ENCODE measurements around the gene SCYGR1. TPM values are rescaled to one million over a fixed set of nuclear protein-coding genes. Genes with fewer than 3 reads are reported as not detected.
A peak's percentile ranks its signal among the peaks of the same experiment; 100 is the strongest.
"Not testable (repeated sequence)": the region's sequence is repeated elsewhere in the genome, so short reads cannot be mapped to it uniquely, and the experiment has no call there.

SCYGR1 gene
- total RNA-seq, 4 donors from 2014 or later = not detected

- no peaks in the 10 kb centered on the region for H3K9me3 ChIP-seq
- TF ChIP-seq POLR2A (IDR thresholded peaks at IDR 0.05; ENCODE audit: low read depth) = no peak
- no peak for TF ChIP-seq EP300 (IDR thresholded peaks at IDR 0.05)
- TF ChIP-seq POLR2AphosphoS5 (IDR thresholded peaks at IDR 0.05) = no peak
- no peaks in the 10 kb centered on the region for H3K27me3 ChIP-seq
- H3K27ac ChIP-seq (replicated peaks in 1 of 4) = peak overlapping the region in 1 of 4 donors; percentile 57
- intact Hi-C loops (cut with DNase I) = no loop called here
- no peak overlapping the region for H3K4me3 ChIP-seq
- H3K36me3 ChIP-seq = no peaks in the 10 kb centered on the region
- peaks cover 0 to 16% (median 4%) of the 10 kb centered on the region in 4 donors for H3K4me1 ChIP-seq
- no peak for DNase-seq (ENCODE audit: extremely low spot score)
- 70% methylated on average over 3 of the region's 3 CpGs for WGBS
Observed at GRCh38 chr2:227367427-227367795, 20.3 kb downstream of the SCYGR1 start.

- H3K4me1 ChIP-seq = peaks cover 0 to 16% (median 4%) of the 10 kb centered on the region in 4 donors
- H3K36me3 ChIP-seq = no peaks in the 10 kb centered on the region
- H3K27ac ChIP-seq (replicated peaks in 1 of 4) = peak overlapping the region in 1 of 4 donors; percentile 57
- no peaks in the 10 kb centered on the region for H3K27me3 ChIP-seq
- TF ChIP-seq, protein P1, sequence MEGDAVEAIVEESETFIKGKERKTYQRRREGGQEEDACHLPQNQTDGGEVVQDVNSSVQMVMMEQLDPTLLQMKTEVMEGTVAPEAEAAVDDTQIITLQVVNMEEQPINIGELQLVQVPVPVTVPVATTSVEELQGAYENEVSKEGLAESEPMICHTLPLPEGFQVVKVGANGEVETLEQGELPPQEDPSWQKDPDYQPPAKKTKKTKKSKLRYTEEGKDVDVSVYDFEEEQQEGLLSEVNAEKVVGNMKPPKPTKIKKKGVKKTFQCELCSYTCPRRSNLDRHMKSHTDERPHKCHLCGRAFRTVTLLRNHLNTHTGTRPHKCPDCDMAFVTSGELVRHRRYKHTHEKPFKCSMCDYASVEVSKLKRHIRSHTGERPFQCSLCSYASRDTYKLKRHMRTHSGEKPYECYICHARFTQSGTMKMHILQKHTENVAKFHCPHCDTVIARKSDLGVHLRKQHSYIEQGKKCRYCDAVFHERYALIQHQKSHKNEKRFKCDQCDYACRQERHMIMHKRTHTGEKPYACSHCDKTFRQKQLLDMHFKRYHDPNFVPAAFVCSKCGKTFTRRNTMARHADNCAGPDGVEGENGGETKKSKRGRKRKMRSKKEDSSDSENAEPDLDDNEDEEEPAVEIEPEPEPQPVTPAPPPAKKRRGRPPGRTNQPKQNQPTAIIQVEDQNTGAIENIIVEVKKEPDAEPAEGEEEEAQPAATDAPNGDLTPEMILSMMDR (IDR thresholded peaks at IDR 0.05) = no peak
- TF ChIP-seq POLR2AphosphoS5 (IDR thresholded peaks at IDR 0.05) = peak in 1 of 2 donors; percentile 40
- no peaks in the 10 kb centered on the region for H3K9me3 ChIP-seq
- no peak for DNase-seq (ENCODE audit: extremely low spot score)
- no peak overlapping the region for H3K4me3 ChIP-seq
- whole genome bisulfite sequencing = 29% methylated on average over 11 of the region's 11 CpGs
- intact Hi-C loops (cut with DNase I) = no loop called here
Observed at GRCh38 chr2:227366769-227367426, 20.9 kb downstream of the SCYGR1 start.

GRCh38 chr2:227365833-227366232, 21.9 kb downstream of the SCYGR1 start:
- no peaks in the 10 kb centered on the region for H3K27me3 ChIP-seq
- WGBS = 76% methylated on average over 3 of the region's 3 CpGs
- DNase-seq (ENCODE audit: extremely low spot score) = no peak
- H3K4me1 ChIP-seq = peaks cover 0 to 16% (median 4%) of the 10 kb centered on the region in 4 donors
- H3K9me3 ChIP-seq = no peaks in the 10 kb centered on the region
- no peak overlapping the region for H3K4me3 ChIP-seq
- no peak for TF ChIP-seq POLR2A (IDR thresholded peaks at IDR 0.05; ENCODE audit: low read depth)
- TF ChIP-seq, protein P1 (IDR thresholded peaks at IDR 0.05) = no peak
- no peak for TF ChIP-seq POLR2AphosphoS5 (IDR thresholded peaks at IDR 0.05)
- TF ChIP-seq EP300 (IDR thresholded peaks at IDR 0.05) = no peak
- no peak overlapping the region for H3K27ac ChIP-seq (replicated peaks in 1 of 4)
- intact Hi-C loops (cut with DNase I) = no loop called here
- H3K36me3 ChIP-seq = peaks cover 0 to 9% (median 4%) of the 10 kb centered on the region in 4 donors

DNA sequence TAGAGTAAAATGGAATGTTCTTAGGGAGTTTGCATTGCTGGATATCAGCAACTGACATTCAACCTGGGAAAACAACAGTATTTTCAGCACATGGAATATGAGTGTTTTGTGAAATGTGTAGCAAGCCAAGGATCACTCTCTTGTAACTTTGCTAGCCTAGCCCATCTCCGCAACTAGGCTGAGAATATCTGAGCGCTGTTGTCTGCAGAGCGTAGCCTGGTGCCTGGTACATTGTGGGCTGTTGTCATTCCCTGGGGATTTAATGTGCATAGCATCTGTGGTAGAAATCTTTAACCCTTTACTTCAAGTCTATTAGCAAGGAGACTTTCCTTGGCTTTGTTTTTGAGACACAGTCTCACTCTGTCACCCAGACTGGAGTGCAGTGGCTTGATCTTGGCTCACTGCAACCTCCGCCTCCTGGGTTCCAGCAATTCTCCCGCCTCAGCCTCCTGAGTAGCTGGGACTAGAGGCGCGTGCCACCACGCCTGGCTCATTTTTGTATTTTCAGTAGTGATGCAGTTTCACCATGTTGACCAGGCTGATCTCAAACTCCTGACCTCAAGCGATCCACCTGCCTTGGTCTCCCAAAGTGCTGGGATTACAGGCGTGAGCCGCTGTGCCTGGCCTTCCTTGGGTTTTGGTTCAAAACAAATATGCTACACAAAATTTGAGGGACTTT, 23.0 kb downstream of the SCYGR1 start:
- H3K27ac ChIP-seq (replicated peaks in 1 of 4); H3K9me3 ChIP-seq; H3K4me3 ChIP-seq; DNase-seq (ENCODE audit: extremely low spot score); H3K27me3 ChIP-seq; intact Hi-C loops (cut with DNase I): not testable (repeated sequence)
- peaks cover 0 to 20% (median 9%) of the 10 kb centered on the region in 4 donors for H3K36me3 ChIP-seq
- 90% methylated on average over 11 of the region's 11 CpGs for WGBS
- H3K4me1 ChIP-seq = peaks cover 0 to 16% (median 4%) of the 10 kb centered on the region in 4 donors

DNA sequence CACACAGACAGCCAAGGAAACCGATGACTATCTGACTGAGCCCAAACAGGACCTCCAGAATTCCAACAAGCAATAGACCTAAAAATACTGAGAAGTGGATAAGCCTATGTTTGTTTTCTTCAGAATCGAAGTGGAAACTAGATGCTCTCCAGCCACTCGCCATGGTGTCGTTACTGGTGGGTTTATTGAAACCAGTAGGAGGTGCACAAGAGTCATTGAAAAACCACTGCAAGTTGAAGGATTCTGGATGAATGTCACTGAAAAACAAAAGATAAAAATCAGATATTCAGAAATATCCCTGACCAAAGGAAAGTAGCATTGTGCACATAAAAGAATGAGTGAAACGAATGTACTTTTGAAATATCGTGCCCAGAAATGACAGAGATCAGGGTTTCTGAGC, 24.0 kb downstream of the SCYGR1 start:
- Histone ChIP-seq H3K4me1 (peaks cover 0 to 16% (median 4%) of the 10 kb centered on the region in 4 donors), H3K27me3 (no peaks in the 10 kb centered on the region), H3K4me3 (no peak overlapping the region), H3K36me3 (peaks cover 6 to 30% (median 14%) of the 10 kb centered on the region in 4 donors), H3K27ac (replicated peaks in 1 of 4) (no peak overlapping the region), H3K9me3 (no peaks in the 10 kb centered on the region)
- intact Hi-C loops (cut with DNase I) = no loop called here
- no peak for DNase-seq (ENCODE audit: extremely low spot score)
- 89% methylated on average over 6 of the region's 6 CpGs for WGBS
- TF ChIP-seq, protein P1 (IDR thresholded peaks at IDR 0.05) = no peak
- TF ChIP-seq EP300 (IDR thresholded peaks at IDR 0.05) (no peak), POLR2A (IDR thresholded peaks at IDR 0.05; ENCODE audit: low read depth) (no peak), POLR2AphosphoS5 (IDR thresholded peaks at IDR 0.05) (no peak)

Measured in esophagus muscularis mucosa (tissue), 4 donors.